ENCODE results near the gene DAB2. TPM values are rescaled to one million over a fixed set of nuclear protein-coding genes. Genes with fewer than 3 reads are reported as not detected.

Gene DAB2
- total RNA-seq, 2 experiments from 2014 or later, result not detected

GRCh38 chr5:39368116-39368515, 56.7 kb downstream of the DAB2 start:
- no peaks in the 10 kb centered on the region for H3K27me3 Mint-ChIP-seq (ENCODE audit: low read depth)
- no peaks in the 10 kb centered on the region for H3K4me1 Mint-ChIP-seq (ENCODE audit: low read depth)
- CTCF ChIA-PET, result no interaction called here
- intact Hi-C loops (cut with micrococcal nuclease), result no loop called here
- no peak overlapping the region for H3K4me3 Mint-ChIP-seq
- DNase-seq, result no peak
- H3K9me3 Mint-ChIP-seq, result no peaks in the 10 kb centered on the region
- H3K27ac Mint-ChIP-seq, result no peak overlapping the region
- H3K36me3 Mint-ChIP-seq (ENCODE audit: low read depth), result no peaks in the 10 kb centered on the region

DNA sequence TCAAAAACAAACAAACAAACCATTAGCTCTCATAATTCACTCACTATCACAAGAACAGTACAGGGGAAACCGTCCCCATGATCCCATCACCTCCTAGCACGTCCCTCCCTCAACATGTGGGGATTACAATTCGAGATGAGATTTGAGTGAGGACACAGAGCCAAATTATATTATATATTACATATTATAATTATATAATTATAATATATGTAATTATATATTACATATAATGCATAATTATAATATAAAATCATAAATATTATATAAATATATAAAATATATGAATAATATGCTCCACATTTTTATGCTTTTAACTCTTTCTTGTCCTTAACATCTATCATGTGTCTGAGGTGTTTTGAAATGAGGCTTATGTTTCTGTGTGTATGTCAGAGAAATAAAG, 57.1 kb downstream of the DAB2 start:
- no peaks in the 10 kb centered on the region for H3K4me1 Mint-ChIP-seq (ENCODE audit: low read depth)
- no peaks in the 10 kb centered on the region for H3K27me3 Mint-ChIP-seq (ENCODE audit: low read depth)
- CTCF ChIA-PET, result no interaction called here
- no peak for DNase-seq
- intact Hi-C loops (cut with micrococcal nuclease), result no loop called here
- no peaks in the 10 kb centered on the region for H3K9me3 Mint-ChIP-seq
- H3K27ac Mint-ChIP-seq, result no peak overlapping the region
- no peaks in the 10 kb centered on the region for H3K36me3 Mint-ChIP-seq (ENCODE audit: low read depth)
- no peak overlapping the region for H3K4me3 Mint-ChIP-seq

DNA sequence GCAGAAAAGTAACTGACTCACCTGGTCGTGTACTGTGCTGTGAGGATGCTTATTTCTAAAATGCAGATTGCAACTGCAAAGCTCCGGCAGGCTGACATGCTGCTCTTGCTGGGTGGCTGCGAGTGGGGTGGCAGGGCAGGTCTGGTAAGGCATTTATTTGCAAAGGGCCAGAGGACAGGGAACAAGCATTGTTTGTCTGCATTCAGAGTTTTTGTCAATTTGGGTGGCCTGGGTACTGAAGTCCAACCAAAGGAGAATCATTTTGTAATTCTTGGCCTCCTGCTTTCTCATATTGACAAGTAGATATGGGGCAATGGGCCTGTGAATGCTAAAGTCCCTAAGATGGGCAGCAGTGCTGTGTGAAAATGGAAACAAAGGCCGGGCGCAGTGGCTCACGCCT, 60.4 kb downstream of the DAB2 start, which contains the start of gene C9:
Gene C9 (minus strand): TSS at position 129 of the 400 bp plus-strand sequence. CDS start 31 bp downstream, at position 98.
- no peaks in the 10 kb centered on the region for H3K9me3 Mint-ChIP-seq
- H3K36me3 Mint-ChIP-seq (ENCODE audit: low read depth), result no peaks in the 10 kb centered on the region
- CTCF ChIA-PET, result interaction anchor here (2.6 kb wide), 1 partner anchor 12 kb away, joined by 8 read pairs; no protein-coding TSS in a partner anchor
- peaks cover 4% of the 10 kb centered on the region for H3K4me1 Mint-ChIP-seq (ENCODE audit: low read depth)
- H3K27ac Mint-ChIP-seq, result no peak within 1 kb of the TSS
- intact Hi-C loops (cut with micrococcal nuclease), result no loop called here
- no peaks in the 10 kb centered on the region for H3K27me3 Mint-ChIP-seq (ENCODE audit: low read depth)
- DNase-seq, result no peak
- no peak within 1 kb of the TSS for H3K4me3 Mint-ChIP-seq

DNA sequence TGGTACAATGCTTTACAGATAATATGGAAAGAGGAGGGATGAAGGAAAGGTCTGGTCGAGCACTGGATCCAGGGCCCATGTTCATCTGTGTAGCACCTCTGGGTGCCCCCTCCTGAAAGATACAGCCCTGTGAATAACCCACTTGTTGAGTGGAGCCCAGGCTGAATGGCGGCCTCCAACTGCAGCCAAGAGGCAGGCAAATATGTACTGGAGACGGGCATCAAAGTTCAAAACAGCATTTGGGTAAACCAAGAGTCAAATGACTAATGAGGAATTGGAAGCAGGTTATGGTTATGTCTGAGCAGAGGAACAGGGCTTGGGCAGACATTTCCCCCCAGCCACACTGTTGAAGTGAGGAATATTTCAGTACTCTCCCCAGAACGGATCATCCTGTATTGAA, 61.6 kb downstream of the DAB2 start:
- intact Hi-C loops (cut with micrococcal nuclease), result no loop called here
- DNase-seq, result no peak
- Mint-ChIP-seq H3K9me3 (no peaks in the 10 kb centered on the region), H3K27ac (no peak overlapping the region), H3K4me1 (ENCODE audit: low read depth) (peaks cover 4% of the 10 kb centered on the region), H3K4me3 (no peak overlapping the region), H3K27me3 (ENCODE audit: low read depth) (no peaks in the 10 kb centered on the region), H3K36me3 (ENCODE audit: low read depth) (no peaks in the 10 kb centered on the region)
- CTCF ChIA-PET, result interaction anchor here (1.0 kb wide), 1 partner anchor 13 kb away, joined by 3 read pairs; no protein-coding TSS in a partner anchor

GRCh38 chr5:39362646-39363045, 62.1 kb downstream of the DAB2 start:
- intact Hi-C loops (cut with micrococcal nuclease), result no loop called here
- Mint-ChIP-seq H3K4me3 (no peak overlapping the region), H3K36me3 (ENCODE audit: low read depth) (no peaks in the 10 kb centered on the region), H3K27ac (no peak overlapping the region), H3K4me1 (ENCODE audit: low read depth) (peaks cover 4% of the 10 kb centered on the region), H3K9me3 (no peaks in the 10 kb centered on the region), H3K27me3 (ENCODE audit: low read depth) (no peaks in the 10 kb centered on the region)
- CTCF ChIA-PET, result interaction anchor here (1.0 kb wide), 1 partner anchor 13 kb away, joined by 3 read pairs; no protein-coding TSS in a partner anchor
- DNase-seq, result no peak

DNA sequence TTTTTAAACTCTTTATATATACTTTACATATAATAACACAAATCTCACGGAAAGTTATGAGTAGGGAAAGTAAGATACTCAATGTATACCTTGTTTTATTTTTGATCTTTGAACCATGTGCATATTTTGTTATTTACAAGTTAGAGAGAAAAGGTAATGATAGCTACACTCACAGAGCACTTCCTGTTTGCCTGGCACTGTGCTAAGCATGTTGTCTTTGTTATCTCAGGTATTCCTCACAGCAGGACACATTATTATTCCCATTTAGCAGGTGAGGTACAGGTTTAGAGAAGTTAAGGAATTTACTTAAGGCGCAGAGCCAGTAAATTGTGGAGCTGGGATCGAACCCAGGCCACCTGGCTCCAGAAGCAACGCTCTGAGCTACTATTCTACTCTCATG, 63.5 kb downstream of the DAB2 start:
- no peaks in the 10 kb centered on the region for H3K36me3 Mint-ChIP-seq (ENCODE audit: low read depth)
- no peaks in the 10 kb centered on the region for H3K27me3 Mint-ChIP-seq (ENCODE audit: low read depth)
- no peak overlapping the region for H3K4me3 Mint-ChIP-seq
- H3K4me1 Mint-ChIP-seq (ENCODE audit: low read depth), result peaks cover 4% of the 10 kb centered on the region
- intact Hi-C loops (cut with micrococcal nuclease), result no loop called here
- no peak for DNase-seq
- H3K27ac Mint-ChIP-seq, result no peak overlapping the region
- CTCF ChIA-PET, result interaction anchor here (0.7 to 1.5 kb wide), 3 partner anchors 15 to 217 kb away, joined by 3 to 5 read pairs (median 3); no protein-coding TSS in a partner anchor
- H3K9me3 Mint-ChIP-seq, result no peaks in the 10 kb centered on the region

GRCh38 chr5:39360471-39361111, 64.2 kb downstream of the DAB2 start:
- CTCF ChIA-PET, result interaction anchor here (1.2 to 1.5 kb wide), 2 partner anchors 15 to 187 kb away, joined by 3 to 5 read pairs; no protein-coding TSS in a partner anchor
- DNase-seq, result no peak

GRCh38 chr5:39356263-39356662, 68.5 kb downstream of the DAB2 start:
- Mint-ChIP-seq H3K27me3 (ENCODE audit: low read depth) (no peaks in the 10 kb centered on the region), H3K9me3 (peaks cover 13% of the 10 kb centered on the region), H3K36me3 (ENCODE audit: low read depth) (peaks cover 5% of the 10 kb centered on the region), H3K4me1 (ENCODE audit: low read depth) (peaks cover 8% of the 10 kb centered on the region), H3K4me3 (no peak overlapping the region), H3K27ac (no peak overlapping the region)
- intact Hi-C loops (cut with micrococcal nuclease), result no loop called here
- DNase-seq, result no peak
- CTCF ChIA-PET, result interaction anchor here (2.1 kb wide), 1 partner anchor 20 kb away, joined by 8 read pairs; no protein-coding TSS in a partner anchor

More at GRCh38 chr5:39360471-39361111, 64.2 kb downstream of the DAB2 start:
- no peak overlapping the region for H3K4me3 Mint-ChIP-seq
- no peaks in the 10 kb centered on the region for H3K27me3 Mint-ChIP-seq (ENCODE audit: low read depth)
- intact Hi-C loops (cut with micrococcal nuclease), result no loop called here
- H3K4me1 Mint-ChIP-seq (ENCODE audit: low read depth), result peaks cover 4% of the 10 kb centered on the region
- no peaks in the 10 kb centered on the region for H3K9me3 Mint-ChIP-seq
- no peak overlapping the region for H3K27ac Mint-ChIP-seq
- no peaks in the 10 kb centered on the region for H3K36me3 Mint-ChIP-seq (ENCODE audit: low read depth)

DNA sequence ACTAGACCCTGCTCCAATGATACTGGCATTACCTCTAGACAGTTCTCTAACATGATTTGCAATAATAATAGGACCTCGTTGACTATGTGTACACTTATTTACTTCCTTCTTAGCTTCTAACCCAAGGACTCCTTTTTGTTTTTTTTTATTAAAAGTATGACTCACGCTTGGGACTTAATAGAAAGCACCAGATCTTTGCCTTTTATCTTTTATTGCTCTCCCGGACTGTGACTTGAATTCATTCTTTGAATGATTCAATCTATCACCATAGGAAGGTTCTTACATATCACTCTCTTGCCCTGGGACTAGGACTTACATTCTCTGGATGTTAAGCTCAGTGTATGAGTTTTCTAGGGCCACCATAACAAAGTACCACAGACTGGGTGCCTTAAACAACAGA, 69.5 kb downstream of the DAB2 start:
- intact Hi-C loops (cut with micrococcal nuclease), result no loop called here
- H3K27me3 Mint-ChIP-seq (ENCODE audit: low read depth), result no peaks in the 10 kb centered on the region
- peaks cover 4% of the 10 kb centered on the region for H3K4me1 Mint-ChIP-seq (ENCODE audit: low read depth)
- DNase-seq, result no peak
- H3K4me3 Mint-ChIP-seq, result no peak overlapping the region
- peaks cover 16% of the 10 kb centered on the region for H3K9me3 Mint-ChIP-seq
- no peak overlapping the region for H3K27ac Mint-ChIP-seq
- CTCF ChIA-PET, result interaction anchor here (2.1 kb wide), 1 partner anchor 21 kb away, joined by 8 read pairs; no protein-coding TSS in a partner anchor
- H3K36me3 Mint-ChIP-seq (ENCODE audit: low read depth), result peaks cover 5% of the 10 kb centered on the region

DNA sequence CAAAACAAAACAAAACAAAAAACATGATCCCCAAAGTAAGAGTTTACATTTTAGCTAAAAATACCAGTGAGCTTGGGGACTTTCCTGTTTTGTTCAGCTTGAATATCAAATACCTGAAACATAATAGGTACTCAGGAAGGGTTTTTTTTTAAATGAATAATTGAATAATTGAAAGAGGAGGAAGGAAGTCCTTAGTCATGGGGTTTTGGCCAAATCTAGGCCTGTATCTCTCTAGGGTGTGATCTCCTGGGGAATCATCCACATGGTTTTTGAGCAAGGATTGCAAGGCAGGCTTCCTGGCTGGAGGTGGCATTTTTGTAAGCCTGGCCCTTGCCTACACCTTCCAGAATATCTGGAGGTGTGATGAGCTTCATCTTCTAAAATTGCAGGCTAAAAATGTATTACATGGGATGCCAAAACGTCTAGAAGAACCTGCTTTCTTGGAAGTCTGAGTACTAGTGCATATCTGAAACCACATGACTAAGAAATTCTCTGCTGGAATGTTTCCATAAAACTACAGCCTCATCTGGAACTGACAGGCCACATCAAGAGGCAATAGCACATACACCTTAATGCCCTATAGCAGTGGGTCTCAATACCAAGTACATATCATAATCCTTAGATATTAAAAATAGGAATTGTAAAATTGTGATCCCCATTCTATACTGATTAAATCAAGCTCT, 70.9 kb downstream of the DAB2 start:
- no peak overlapping the region for H3K27ac Mint-ChIP-seq
- CTCF ChIA-PET, result interaction anchor here (0.6 kb wide), 1 partner anchor 246 kb away, joined by 5 read pairs; no protein-coding TSS in a partner anchor
- peaks cover 5% of the 10 kb centered on the region for H3K36me3 Mint-ChIP-seq (ENCODE audit: low read depth)
- intact Hi-C loops (cut with micrococcal nuclease), result loop anchor here (5.0 kb wide), 1 partner anchor 137 kb away; the partner anchor contains the start of gene FYB1
- H3K4me1 Mint-ChIP-seq (ENCODE audit: low read depth), result peaks cover 4% of the 10 kb centered on the region
- peak; percentile 6 for DNase-seq
- peaks cover 23% of the 10 kb centered on the region for H3K9me3 Mint-ChIP-seq
- no peak overlapping the region for H3K4me3 Mint-ChIP-seq
- H3K27me3 Mint-ChIP-seq (ENCODE audit: low read depth), result no peaks in the 10 kb centered on the region

GRCh38 chr5:39352951-39353350, 71.8 kb downstream of the DAB2 start:
- CTCF ChIA-PET, result no interaction called here
- H3K9me3 Mint-ChIP-seq, result peaks cover 23% of the 10 kb centered on the region
- intact Hi-C loops (cut with micrococcal nuclease), result loop anchor here (5.0 kb wide), 1 partner anchor 136 kb away; the partner anchor contains the start of gene FYB1
- no peak for DNase-seq
- no peak overlapping the region for H3K27ac Mint-ChIP-seq
- H3K4me1 Mint-ChIP-seq (ENCODE audit: low read depth), result peaks cover 4% of the 10 kb centered on the region
- peaks cover 5% of the 10 kb centered on the region for H3K36me3 Mint-ChIP-seq (ENCODE audit: low read depth)
- H3K27me3 Mint-ChIP-seq (ENCODE audit: low read depth), result no peaks in the 10 kb centered on the region
- no peak overlapping the region for H3K4me3 Mint-ChIP-seq

GRCh38 chr5:39352170-39352569, 72.6 kb downstream of the DAB2 start:
- H3K36me3 Mint-ChIP-seq (ENCODE audit: low read depth), result peaks cover 5% of the 10 kb centered on the region
- intact Hi-C loops (cut with micrococcal nuclease), result loop anchor here (5.0 kb wide), 1 partner anchor 135 kb away; the partner anchor contains the start of gene FYB1
- H3K4me1 Mint-ChIP-seq (ENCODE audit: low read depth), result peaks cover 4% of the 10 kb centered on the region
- no peaks in the 10 kb centered on the region for H3K27me3 Mint-ChIP-seq (ENCODE audit: low read depth)
- peaks cover 23% of the 10 kb centered on the region for H3K9me3 Mint-ChIP-seq
- CTCF ChIA-PET, result no interaction called here
- H3K27ac Mint-ChIP-seq, result no peak overlapping the region
- DNase-seq, result no peak
- no peak overlapping the region for H3K4me3 Mint-ChIP-seq

Data from activated naive CD4-positive, alpha-beta T cell treated with anti-CD3 and anti-CD28 coated beads for 36 hours (primary cell).